Kidney (tissue), 14 donors: Measurements from ENCODE around the gene CPXM2. TPM values are rescaled to one million over a fixed set of nuclear protein-coding genes. Genes with fewer than 3 reads are reported as not detected.

ENCODE experiments used
- DNase-seq, 5 donors: peaks; one replicate each; pipeline ENCODE4 v3.0.0-alpha.2; 2013 to 2020
- FAIRE-seq: peaks from 2 replicates; lab custom pipeline; 2012; peaks lifted over from hg19 to GRCh38; lab: Jason Lieb, UNC
- H3K27ac ChIP-seq, 2 donors: one replicate each; pipeline ENCODE4 v1.7.0; 2013; ENCODE audit warnings: low read depth in 2 of 2, low read length in 2 of 2, inconsistent platforms in 1 of 2
- H3K27me3 ChIP-seq: one replicate; pipeline ENCODE4 v1.7.1; 2013; ENCODE audit warnings: low read length, inconsistent platforms; ENCODE audit not compliant: control insufficient read depth, insufficient read depth
- H3K36me3 ChIP-seq, 3 donors: one replicate each; pipeline versions ENCODE4 v1.7.0 to v1.7.1; 2013; ENCODE audit warnings: low read length in 3 of 3, control low read depth in 1 of 3, inconsistent platforms in 1 of 3; ENCODE audit not compliant: insufficient read depth in 3 of 3, control insufficient read depth in 2 of 3
- H3K4me1 ChIP-seq, 3 donors: one replicate each; pipeline versions ENCODE4 v1.7.0 to v1.7.1; 2013; ENCODE audit warnings: low read length in 3 of 3, inconsistent platforms in 1 of 3, low read depth in 1 of 3; ENCODE audit not compliant: control insufficient read depth in 2 of 3, insufficient read depth in 2 of 3
- H3K4me3 ChIP-seq, 3 donors: one replicate each; pipeline versions ENCODE4 v1.7.0 to v1.8.1; 2013; ENCODE audit warnings: low read length in 3 of 3, control low read depth in 1 of 3, inconsistent platforms in 1 of 3
- H3K9ac ChIP-seq, 3 donors: one replicate each; pipeline versions ENCODE4 v1.7.0 to v1.7.1; 2013; ENCODE audit warnings: low read length in 3 of 3, control low read depth in 1 of 3, inconsistent platforms in 1 of 3
- H3K9me3 ChIP-seq, 3 donors: one replicate each; pipeline versions ENCODE4 v1.7.0 to v1.7.1; 2013; ENCODE audit warnings: low read length in 3 of 3, control low read depth in 1 of 3, inconsistent platforms in 1 of 3; ENCODE audit not compliant: control insufficient read depth in 2 of 3, insufficient read depth in 1 of 3
- CTCF ChIP-seq: IDR thresholded peaks from 3 replicates; pipeline ENCODE4 v1.5.1; 2012; ENCODE audit warnings: mild to moderate bottlenecking, moderate library complexity, borderline replicate concordance; ENCODE audit not compliant: insufficient read depth; ENCODE audit errors: extremely low read depth
- intact Hi-C: fragments of 100-400 bp; cut with DNase I; formaldehyde crosslinking; loops from one replicate; pipeline ENCODE4 v1.11.1; 2022
- polyA plus RNA-seq: library from polyadenylated mRNA; stranded (reverse); fragments of 350-450 nt; fragmentation: Illumina TruSeq; extraction: RNeasy Lipid Tissue Mini Kit (QIAGEN cat#74804); gene quantifications from one replicate; pipeline ENCODE4 v1.2.3, GENCODE V29; 2014; ENCODE audit warnings: low read depth, low replicate concordance; ENCODE audit not compliant: insufficient read depth
- total RNA-seq: library from RNA; stranded (reverse); fragmentation: NEBNext Ultra II Directional; extraction: Animal tissue kit (Norgen Biotek cat#: 25700); gene quantifications from one replicate; pipeline ENCODE4 v1.2.1, GENCODE V29; 2021
- donor health status: control.
- donor health status: control.
- donor health status: control.
- donor health status: control.
- donor health status: control.
- donor health status: DM: yes; HTN: yes; CAD: no.
- donor health status: Normal renal cell carcinoma (clear cell type).

CPXM2 gene
- total and polyA plus RNA-seq, 2 donors from 2014 or later: 18.1 to 18.5 TPM

DNA sequence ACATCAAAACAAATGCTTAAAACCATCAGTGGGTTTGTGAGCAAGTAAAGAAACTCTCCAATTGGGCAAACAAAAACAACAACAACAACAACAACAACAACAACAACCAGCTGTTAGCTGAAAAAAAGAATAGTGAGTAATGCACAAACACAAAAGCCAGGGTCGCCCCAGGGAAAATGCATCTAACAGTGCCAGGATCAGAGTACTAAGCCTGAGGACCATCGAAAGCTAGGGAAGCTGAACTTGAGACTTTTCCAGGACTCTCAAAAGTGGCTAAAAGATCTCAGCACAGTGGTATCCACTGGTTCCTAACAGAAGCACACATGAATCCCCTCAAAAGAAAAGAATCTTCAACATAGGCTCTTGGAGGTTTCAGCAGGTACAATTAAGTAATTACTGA is 83.3 kb downstream of the CPXM2 start:
- no peak for TF ChIP-seq CTCF
- no peak overlapping the region for H3K9ac ChIP-seq
- intact Hi-C loops: no loop called here
- DNase-seq (no peak), FAIRE-seq (no peak)
- no peaks in the 10 kb centered on the region for H3K36me3 ChIP-seq
- H3K4me3 ChIP-seq: no peak overlapping the region
- no peak overlapping the region for H3K27ac ChIP-seq
- no peaks in the 10 kb centered on the region for H3K9me3 ChIP-seq
- H3K4me1 ChIP-seq: no peaks in the 10 kb centered on the region
- no peaks in the 10 kb centered on the region for H3K27me3 ChIP-seq

GRCh38 chr10:123807444-123808035 is 84.1 kb downstream of the CPXM2 start:
- no peak overlapping the region for H3K27ac ChIP-seq
- H3K36me3 ChIP-seq: no peaks in the 10 kb centered on the region
- TF ChIP-seq CTCF: no peak
- FAIRE-seq (no peak), DNase-seq (no peak)
- H3K27me3 ChIP-seq: no peaks in the 10 kb centered on the region
- H3K9ac ChIP-seq: no peak overlapping the region
- intact Hi-C loops: no loop called here
- H3K4me3 ChIP-seq: no peak overlapping the region
- no peaks in the 10 kb centered on the region for H3K4me1 ChIP-seq
- H3K9me3 ChIP-seq: no peaks in the 10 kb centered on the region

GRCh38 chr10:123804716-123805115 is 86.9 kb downstream of the CPXM2 start:
- Histone ChIP-seq H3K27ac (no peak overlapping the region), H3K4me1 (no peaks in the 10 kb centered on the region), H3K27me3 (no peaks in the 10 kb centered on the region), H3K9ac (no peak overlapping the region), H3K4me3 (no peak overlapping the region), H3K36me3 (no peaks in the 10 kb centered on the region), H3K9me3 (no peaks in the 10 kb centered on the region)
- FAIRE-seq: no peak
- DNase-seq: no peak
- no peak for TF ChIP-seq CTCF
- intact Hi-C loops: no loop called here

GRCh38 chr10:123800821-123801220 is 90.8 kb downstream of the CPXM2 start:
- Histone ChIP-seq H3K27me3 (no peaks in the 10 kb centered on the region), H3K4me1 (no peaks in the 10 kb centered on the region), H3K9me3 (no peaks in the 10 kb centered on the region), H3K9ac (no peak overlapping the region), H3K27ac (no peak overlapping the region), H3K4me3 (no peak overlapping the region), H3K36me3 (no peaks in the 10 kb centered on the region)
- DNase-seq (no peak), FAIRE-seq (no peak)
- TF ChIP-seq CTCF: no peak
- intact Hi-C loops: no loop called here
